Occipital lobe (tissue), 2 donors: ENCODE data around the gene CNNM4. TPM values are rescaled to one million over a fixed set of nuclear protein-coding genes. Genes with fewer than 3 reads are reported as not detected.

ENCODE experiments used
- DNase-seq: peaks from one replicate; lab custom pipeline; 2025; lab: John Stamatoyannopoulos, UW
- total RNA-seq: library from RNA; depleted of rRNA; stranded (reverse); fragments of >200 nt; gene quantifications from one replicate; pipeline ENCODE4 v1.2.3, GENCODE V29; 2014

CNNM4 gene
- total RNA-seq, 1 donor from 2014 or later = 8.1 TPM

- DNase-seq = no peak
Measured at GRCh38 chr2:96758987-96759386, 1.7 kb upstream of the CNNM4 start.

- DNase-seq = no peak
Measured at GRCh38 chr2:96759548-96759947, 1.2 kb upstream of the CNNM4 start.

GRCh38 chr2:96760986-96761832 is 507 bp downstream of the CNNM4 start:
- DNase-seq = peak; percentile 10

- DNase-seq = no peak
Measured at GRCh38 chr2:96762529-96763311, 2.0 kb downstream of the CNNM4 start.

- no peak for DNase-seq
Measured at GRCh38 chr2:96763511-96764252, 3.0 kb downstream of the CNNM4 start.

GRCh38 chr2:96764253-96764637 is 3.5 kb downstream of the CNNM4 start:
- peak; percentile 30 for DNase-seq

- no peak for DNase-seq
Measured at GRCh38 chr2:96767135-96767871, 6.6 kb downstream of the CNNM4 start.

- no peak for DNase-seq
Measured at GRCh38 chr2:96768083-96768561, 7.4 kb downstream of the CNNM4 start.

- DNase-seq = peak; percentile 28
Measured at GRCh38 chr2:96769814-96770213, 9.1 kb downstream of the CNNM4 start.

GRCh38 chr2:96770442-96771202 is 9.9 kb downstream of the CNNM4 start:
- DNase-seq = no peak

GRCh38 chr2:96771796-96772618 is 11.3 kb downstream of the CNNM4 start:
- no peak for DNase-seq

GRCh38 chr2:96772903-96773671 is 12.4 kb downstream of the CNNM4 start:
- no peak for DNase-seq

- DNase-seq = no peak
Measured at GRCh38 chr2:96773922-96774321, 13.2 kb downstream of the CNNM4 start.

GRCh38 chr2:96775160-96775559 is 14.5 kb downstream of the CNNM4 start:
- DNase-seq = no peak

GRCh38 chr2:96783388-96783787 is 22.7 kb downstream of the CNNM4 start:
- no peak for DNase-seq

- no peak for DNase-seq
Measured at GRCh38 chr2:96787411-96787810, 26.7 kb downstream of the CNNM4 start.

GRCh38 chr2:96788442-96789244 is 27.9 kb downstream of the CNNM4 start:
- no peak for DNase-seq

GRCh38 chr2:96789245-96789617 is 28.5 kb downstream of the CNNM4 start:
- DNase-seq = no peak
